Measurements from ENCODE around the gene ASGR1. TPM values are rescaled to one million over a fixed set of nuclear protein-coding genes. Genes with fewer than 3 reads are reported as not detected.

Gene ASGR1
- total RNA-seq, 2 experiments from 2014 or later: 0.64 to 0.85 TPM

- POLR2A ChIA-PET: no interaction called here
These were observed 22.7 kb downstream of the ASGR1 start for GRCh38 chr17:7156342-7156940.

GRCh38 chr17:7147772-7148171 is 31.4 kb downstream of the ASGR1 start:
- H3K27ac Mint-ChIP-seq: no peak overlapping the region
- H3K27me3 Mint-ChIP-seq: peaks cover 4% of the 10 kb centered on the region

More at GRCh38 chr17:7156342-7156940, 22.7 kb downstream of the ASGR1 start:
- no peak overlapping the region for H3K27ac ChIP-seq (ENCODE audit: low read depth in 1 of 2, low read length in 2 of 2)
- Mint-ChIP-seq H3K4me1 (ENCODE audit: low read depth) (no peaks in the 10 kb centered on the region), H3K4me3 (no peak overlapping the region), H3K9me3 (no peaks in the 10 kb centered on the region), H3K27ac (no peak overlapping the region), H3K27me3 (peaks cover 37% of the 10 kb centered on the region), H3K36me3 (ENCODE audit: low read depth) (no peaks in the 10 kb centered on the region)
- no peak for TF ChIP-seq CTCF (IDR thresholded peaks at IDR 0.05)
- DNase-seq (no peak), ATAC-seq (ENCODE audit: poor library complexity) (no peak)
- H3K27me3 ChIP-seq (ENCODE audit: control insufficient read depth in 1 of 2, insufficient read depth in 2 of 2, low read length in 2 of 2): no peaks in the 10 kb centered on the region
- no peaks in the 10 kb centered on the region for H3K36me3 ChIP-seq (ENCODE audit: insufficient read depth, low read length)
- no peak overlapping the region for H3K4me3 ChIP-seq (ENCODE audit: low read length)
- no peaks in the 10 kb centered on the region for H3K4me1 ChIP-seq (ENCODE audit: insufficient read depth, low read length)
- H3K9me3 ChIP-seq (ENCODE audit: control insufficient read depth in 1 of 2, insufficient read depth in 1 of 2, low read length in 2 of 2): no peaks in the 10 kb centered on the region
- CTCF ChIA-PET: interaction anchor here (1.4 kb wide), 1 partner anchor 21 kb away, joined by 5 read pairs; no protein-coding TSS in a partner anchor
- intact Hi-C loops (cut with DNase I, micrococcal nuclease): no loop called here

GRCh38 chr17:7146115-7146514 is 33.1 kb downstream of the ASGR1 start:
- intact Hi-C loops (cut with DNase I, micrococcal nuclease): no loop called here
- TF ChIP-seq CTCF (IDR thresholded peaks at IDR 0.05): no peak
- H3K36me3 Mint-ChIP-seq (ENCODE audit: low read depth): no peaks in the 10 kb centered on the region
- Histone ChIP-seq H3K4me1 (ENCODE audit: insufficient read depth, low read length) (no peaks in the 10 kb centered on the region), H3K36me3 (ENCODE audit: insufficient read depth, low read length) (no peaks in the 10 kb centered on the region), H3K9me3 (ENCODE audit: control insufficient read depth in 1 of 2, insufficient read depth in 1 of 2, low read length in 2 of 2) (no peaks in the 10 kb centered on the region), H3K27me3 (ENCODE audit: control insufficient read depth in 1 of 2, insufficient read depth in 2 of 2, low read length in 2 of 2) (no peaks in the 10 kb centered on the region), H3K27ac (ENCODE audit: low read depth in 1 of 2, low read length in 2 of 2) (no peak overlapping the region), H3K4me3 (ENCODE audit: low read length) (no peak overlapping the region)
- no peak overlapping the region for H3K4me3 Mint-ChIP-seq
- H3K27ac Mint-ChIP-seq: no peak overlapping the region
- H3K4me1 Mint-ChIP-seq (ENCODE audit: low read depth): no peaks in the 10 kb centered on the region
- ChIA-PET CTCF (no interaction called here), POLR2A (no interaction called here)
- DNase-seq: no peak
- H3K27me3 Mint-ChIP-seq: peaks cover 3% of the 10 kb centered on the region
- no peak for ATAC-seq (ENCODE audit: poor library complexity)
- no peaks in the 10 kb centered on the region for H3K9me3 Mint-ChIP-seq

More at GRCh38 chr17:7147772-7148171, 31.4 kb downstream of the ASGR1 start:
- Mint-ChIP-seq H3K36me3 (ENCODE audit: low read depth) (no peaks in the 10 kb centered on the region), H3K9me3 (no peaks in the 10 kb centered on the region), H3K4me3 (no peak overlapping the region), H3K4me1 (ENCODE audit: low read depth) (no peaks in the 10 kb centered on the region)
- no peaks in the 10 kb centered on the region for H3K4me1 ChIP-seq (ENCODE audit: insufficient read depth, low read length)
- no peak for ATAC-seq (ENCODE audit: poor library complexity)
- ChIA-PET POLR2A (no interaction called here), CTCF (interaction anchor here (1.2 kb wide), 1 partner anchor 12 kb away, joined by 3 read pairs; no protein-coding TSS in a partner anchor)
- no peak overlapping the region for H3K27ac ChIP-seq (ENCODE audit: low read depth in 1 of 2, low read length in 2 of 2)
- intact Hi-C loops (cut with DNase I, micrococcal nuclease): no loop called here
- no peak for DNase-seq
- H3K9me3 ChIP-seq (ENCODE audit: control insufficient read depth in 1 of 2, insufficient read depth in 1 of 2, low read length in 2 of 2): no peaks in the 10 kb centered on the region
- no peak overlapping the region for H3K4me3 ChIP-seq (ENCODE audit: low read length)
- H3K36me3 ChIP-seq (ENCODE audit: insufficient read depth, low read length): no peaks in the 10 kb centered on the region
- no peaks in the 10 kb centered on the region for H3K27me3 ChIP-seq (ENCODE audit: control insufficient read depth in 1 of 2, insufficient read depth in 2 of 2, low read length in 2 of 2)
- no peak for TF ChIP-seq CTCF (IDR thresholded peaks at IDR 0.05)

All from CD4-positive, alpha-beta T cell (primary cell).